Measurements from ENCODE around the gene PGBD1.
A peak's percentile ranks its signal among the peaks of the same experiment; 100 is the strongest.

Gene PGBD1, protein sequence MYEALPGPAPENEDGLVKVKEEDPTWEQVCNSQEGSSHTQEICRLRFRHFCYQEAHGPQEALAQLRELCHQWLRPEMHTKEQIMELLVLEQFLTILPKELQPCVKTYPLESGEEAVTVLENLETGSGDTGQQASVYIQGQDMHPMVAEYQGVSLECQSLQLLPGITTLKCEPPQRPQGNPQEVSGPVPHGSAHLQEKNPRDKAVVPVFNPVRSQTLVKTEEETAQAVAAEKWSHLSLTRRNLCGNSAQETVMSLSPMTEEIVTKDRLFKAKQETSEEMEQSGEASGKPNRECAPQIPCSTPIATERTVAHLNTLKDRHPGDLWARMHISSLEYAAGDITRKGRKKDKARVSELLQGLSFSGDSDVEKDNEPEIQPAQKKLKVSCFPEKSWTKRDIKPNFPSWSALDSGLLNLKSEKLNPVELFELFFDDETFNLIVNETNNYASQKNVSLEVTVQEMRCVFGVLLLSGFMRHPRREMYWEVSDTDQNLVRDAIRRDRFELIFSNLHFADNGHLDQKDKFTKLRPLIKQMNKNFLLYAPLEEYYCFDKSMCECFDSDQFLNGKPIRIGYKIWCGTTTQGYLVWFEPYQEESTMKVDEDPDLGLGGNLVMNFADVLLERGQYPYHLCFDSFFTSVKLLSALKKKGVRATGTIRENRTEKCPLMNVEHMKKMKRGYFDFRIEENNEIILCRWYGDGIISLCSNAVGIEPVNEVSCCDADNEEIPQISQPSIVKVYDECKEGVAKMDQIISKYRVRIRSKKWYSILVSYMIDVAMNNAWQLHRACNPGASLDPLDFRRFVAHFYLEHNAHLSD

DNA sequence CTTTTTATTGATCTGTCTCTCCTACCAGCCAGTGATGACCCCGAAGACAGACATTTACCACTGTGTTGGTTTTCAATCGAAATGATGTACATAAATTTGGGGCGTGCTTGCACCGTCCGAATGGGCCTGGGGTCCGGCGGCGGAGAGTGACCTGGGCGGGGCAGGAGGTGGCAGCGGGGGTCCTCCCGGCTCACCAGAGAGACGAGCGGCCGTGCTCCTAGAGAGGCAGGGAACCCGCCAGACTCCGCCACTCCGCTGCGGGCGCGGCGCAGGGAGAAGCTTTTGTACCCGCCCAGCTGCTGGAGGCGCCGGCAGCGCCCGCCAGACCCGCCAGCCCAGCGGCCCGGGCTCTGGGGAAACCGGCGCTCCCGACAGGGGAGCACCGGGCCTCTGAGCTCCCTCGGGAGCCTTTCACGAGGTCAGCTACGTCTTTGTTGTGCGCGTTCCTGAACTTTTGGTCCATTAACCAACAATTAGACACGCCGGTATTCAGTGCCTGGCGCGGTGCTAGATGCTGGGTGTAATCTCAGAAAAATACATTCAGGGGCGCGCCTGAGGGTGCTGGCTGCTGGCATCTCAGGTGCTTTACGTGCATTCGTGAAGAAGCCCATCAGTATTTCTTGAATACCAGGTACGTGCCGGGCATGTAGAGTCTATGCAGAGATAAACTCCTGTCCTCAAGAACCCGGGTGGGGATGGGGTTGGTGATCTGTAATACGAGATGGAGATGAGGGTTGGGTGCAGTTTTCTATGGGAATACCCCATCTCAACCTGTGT is at the start of gene PGBD1:
Gene PGBD1 (plus strand): TSS at position 285 of the 777 bp plus-strand sequence. CDS start 2,242 bp downstream, outside the sequence.
- peak; percentile 11 for DNase-seq (ENCODE audit: low read depth)

GRCh38 chr6:28232785-28233184 is 48.6 kb upstream of the PGBD1 start:
- no peak for DNase-seq (ENCODE audit: low read depth)

- DNase-seq (ENCODE audit: low read depth), result no peak
Measured at GRCh38 chr6:28235912-28236452, 45.4 kb upstream of the PGBD1 start.

GRCh38 chr6:28239636-28240035 is 41.7 kb upstream of the PGBD1 start:
- DNase-seq (ENCODE audit: low read depth), result no peak

DNA sequence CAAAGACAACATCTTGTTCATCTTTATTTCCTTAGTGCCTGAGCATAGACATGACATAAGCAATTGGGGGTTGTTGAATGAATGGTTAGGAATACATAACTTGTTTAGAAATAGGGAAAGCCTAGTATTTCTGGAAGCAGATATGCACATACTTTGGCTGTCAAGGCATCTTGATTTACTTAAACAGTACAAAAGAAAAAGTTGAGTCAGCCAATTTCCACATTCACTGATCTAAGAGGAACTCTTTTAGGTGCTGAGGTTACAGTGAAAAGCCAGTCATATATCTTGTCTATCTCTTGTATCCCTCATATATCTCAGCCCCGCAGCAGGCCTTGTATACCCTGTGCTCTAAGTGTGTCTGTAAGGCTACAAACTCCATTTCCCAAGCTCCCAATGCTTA is 40.9 kb upstream of the PGBD1 start:
- DNase-seq (ENCODE audit: low read depth), result no peak

- no peak for DNase-seq (ENCODE audit: low read depth)
Measured at GRCh38 chr6:28243946-28244345, 37.4 kb upstream of the PGBD1 start.

- no peak for DNase-seq (ENCODE audit: low read depth)
Measured at GRCh38 chr6:28245206-28245941, 36.0 kb upstream of the PGBD1 start.

DNA sequence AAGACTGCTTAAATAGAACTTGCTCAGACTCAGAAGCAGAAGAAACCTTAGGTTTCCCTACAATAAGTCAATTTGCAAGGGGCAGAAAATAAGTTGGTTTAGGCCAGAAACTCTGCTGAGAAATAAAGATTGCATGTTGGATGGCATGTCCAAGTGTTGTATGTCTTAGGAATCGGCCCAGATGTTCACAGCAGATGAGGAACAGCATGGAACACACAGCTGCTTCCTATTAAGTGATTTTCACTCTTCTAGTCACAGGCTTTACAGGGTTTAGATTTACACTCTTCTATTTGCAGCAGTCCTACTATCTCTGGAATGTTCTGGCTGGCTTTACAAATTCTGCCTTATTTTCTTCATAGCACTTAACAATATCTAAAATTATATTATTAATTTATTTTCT is 32.5 kb upstream of the PGBD1 start:
- DNase-seq (ENCODE audit: low read depth), result no peak

GRCh38 chr6:28250747-28251146 is 30.6 kb upstream of the PGBD1 start:
- no peak for DNase-seq (ENCODE audit: low read depth)

GRCh38 chr6:28251661-28252008 is 29.7 kb upstream of the PGBD1 start:
- DNase-seq (ENCODE audit: low read depth), result no peak

GRCh38 chr6:28252009-28252975 is 29.1 kb upstream of the PGBD1 start, which contains the start of gene ZKSCAN4:
ZKSCAN4 (minus strand) TSS chr6:28252269; CDS start chr6:28251980, 289 bp downstream.
- DNase-seq (ENCODE audit: low read depth), result peak; percentile 63

DNA sequence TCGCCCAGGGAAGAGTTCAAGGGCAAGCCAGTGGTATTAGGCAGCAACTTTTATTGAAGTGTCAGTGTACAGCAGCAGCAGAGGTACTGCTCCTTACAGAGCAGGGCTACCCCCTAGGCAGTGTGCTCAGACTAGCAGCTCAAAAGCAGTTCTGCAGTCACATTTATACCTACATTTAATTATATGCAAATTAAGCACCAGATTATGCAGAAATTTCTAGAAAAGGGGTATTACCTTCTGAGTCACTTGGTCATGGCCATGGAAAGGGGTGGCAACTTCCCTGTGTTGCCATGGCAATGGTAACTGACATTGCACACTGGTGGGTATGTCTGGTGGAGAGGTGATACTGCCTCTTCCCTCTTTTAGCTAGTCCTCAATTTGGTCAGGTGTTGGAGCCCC is 27.3 kb upstream of the PGBD1 start:
- DNase-seq (ENCODE audit: low read depth), result no peak

- DNase-seq (ENCODE audit: low read depth), result no peak
Measured at GRCh38 chr6:28257042-28257441, 24.3 kb upstream of the PGBD1 start.

- no peak for DNase-seq (ENCODE audit: low read depth)
Measured at GRCh38 chr6:28258877-28259777, 22.2 kb upstream of the PGBD1 start, which contains the start of gene NKAPL. NKAPL (plus strand) TSS chr6:28259297; CDS start chr6:28259372, 75 bp downstream.

- DNase-seq (ENCODE audit: low read depth), result no peak
Measured at GRCh38 chr6:28263922-28264321, 17.4 kb upstream of the PGBD1 start.

DNA sequence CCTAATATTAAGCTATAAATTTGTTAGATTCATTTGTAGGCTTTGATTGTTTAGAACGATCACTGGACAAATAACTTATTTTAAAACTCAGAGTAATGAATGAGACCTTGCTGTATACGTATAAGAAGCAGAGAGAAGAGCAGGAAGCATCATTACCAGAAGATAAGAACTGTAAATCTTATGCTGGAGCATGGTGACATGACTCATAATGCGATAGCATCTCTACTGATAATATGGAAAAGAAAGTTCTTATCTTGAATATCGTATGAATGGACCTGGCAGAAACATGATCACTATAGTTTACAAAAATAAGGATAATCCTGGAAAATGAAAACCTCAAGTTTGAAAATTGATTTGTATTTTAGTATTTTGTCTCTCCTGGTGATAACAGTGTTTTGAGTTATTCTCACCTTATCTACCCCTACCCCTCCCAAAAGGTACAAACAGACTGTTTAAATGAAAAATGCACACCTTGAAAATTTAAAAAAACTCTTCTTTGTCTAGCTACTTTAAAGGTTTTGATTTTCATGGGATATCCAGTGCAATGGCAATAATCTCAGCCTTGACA is 16.5 kb upstream of the PGBD1 start:
- DNase-seq (ENCODE audit: low read depth), result no peak

DNA sequence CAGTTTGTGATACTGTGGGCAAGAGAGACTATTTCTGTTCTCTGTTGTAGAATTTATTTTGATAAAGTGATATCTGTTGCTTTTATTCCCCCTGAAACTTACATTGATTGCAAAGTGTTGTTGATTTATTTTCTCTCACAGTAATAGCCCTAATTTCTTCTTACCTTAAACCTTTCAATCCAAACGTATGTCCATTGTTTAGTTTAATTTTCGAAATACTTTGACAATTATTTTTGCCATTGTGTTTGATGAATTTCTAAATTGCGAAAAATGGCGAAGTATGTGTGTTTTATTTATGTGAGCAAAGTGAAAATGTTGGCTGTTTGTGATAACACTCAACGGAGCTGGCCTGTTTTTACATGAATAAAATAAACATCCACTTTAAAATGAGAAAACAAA is 14.8 kb upstream of the PGBD1 start:
- no peak for DNase-seq (ENCODE audit: low read depth)

DNA sequence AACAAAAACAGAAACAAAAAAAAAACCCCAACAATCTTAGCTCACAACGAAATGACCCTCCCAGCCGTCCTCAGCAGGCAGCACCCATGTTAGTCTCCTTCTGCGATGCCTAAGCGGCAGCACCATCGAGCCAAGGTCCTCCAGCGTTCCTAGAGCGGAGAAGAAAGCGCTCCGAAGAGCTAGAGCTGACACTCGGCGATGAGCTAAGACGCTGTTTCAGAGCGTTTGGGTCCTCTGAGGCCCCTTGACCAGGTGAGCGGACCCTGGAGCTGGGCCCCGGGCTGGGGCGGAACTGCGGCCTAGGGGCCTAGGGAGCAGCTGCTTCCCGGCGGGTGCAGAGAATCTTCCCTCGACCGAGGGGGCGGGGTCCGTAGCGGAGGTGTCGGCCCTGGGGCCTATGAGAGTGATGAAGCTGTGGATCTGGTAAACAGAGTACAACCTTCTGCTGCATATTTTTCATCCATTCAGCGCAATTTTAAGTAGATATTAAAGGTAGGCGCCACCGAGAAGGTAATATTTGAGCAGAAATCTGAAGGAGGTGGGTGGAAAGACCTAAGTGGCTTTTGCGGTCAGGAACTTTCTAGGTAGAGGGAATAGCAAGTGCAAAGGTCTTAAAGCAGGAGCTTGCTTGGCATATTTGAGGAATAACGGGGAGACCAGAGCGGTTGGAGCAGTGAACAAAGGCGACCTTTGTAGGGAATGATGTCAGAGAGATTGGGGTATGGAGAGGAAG is 14.2 kb upstream of the PGBD1 start, which contains the start of gene ZSCAN26:
Gene ZSCAN26 (plus strand): TSS at position 182 of the 733 bp plus-strand sequence. CDS start 4,777 bp downstream, outside the sequence.
- DNase-seq (ENCODE audit: low read depth), result peak; percentile 63
